H9 (cell line): ENCODE measurements around the gene ARAP2. TPM values are rescaled to one million over a fixed set of nuclear protein-coding genes. Genes with fewer than 3 reads are reported as not detected.

Source experiments
- DNase-seq: peaks from one replicate; pipeline ENCODE4 v3.0.0-alpha.2; 2017
- H2AFZ ChIP-seq: one replicate; pipeline ENCODE4 v1.6.1; 2013; ENCODE audit warnings: mild to moderate bottlenecking, low read length, control low read depth, moderate library complexity
- H2AK5ac ChIP-seq: 2 replicates; pipeline ENCODE4 v1.6.1; 2013; ENCODE audit warnings: low read length, control low read depth, mixed read lengths; ENCODE audit not compliant: insufficient read length
- H2BK120ac ChIP-seq: one replicate; pipeline ENCODE4 v1.6.1; 2013; ENCODE audit warnings: low read depth, mild to moderate bottlenecking, low read length, control low read depth, inconsistent platforms; ENCODE audit not compliant: poor library complexity, severe bottlenecking
- H2BK12ac ChIP-seq: 2 replicates; pipeline ENCODE4 v1.6.1; 2013; ENCODE audit warnings: low read length, control low read depth, mixed read lengths, low read depth; ENCODE audit not compliant: insufficient read length
- H2BK15ac ChIP-seq: 2 replicates; pipeline ENCODE4 v1.6.1; 2013; ENCODE audit warnings: low read depth, low read length, control low read depth
- H2BK20ac ChIP-seq: one replicate; pipeline ENCODE4 v1.6.1; 2013; ENCODE audit warnings: low read depth, mild to moderate bottlenecking, low read length, control low read depth, inconsistent platforms; ENCODE audit not compliant: poor library complexity, severe bottlenecking
- H2BK5ac ChIP-seq: 2 replicates; pipeline ENCODE4 v1.6.1; 2013; ENCODE audit warnings: low read length, control low read depth, mixed read lengths; ENCODE audit not compliant: insufficient read length
- H3K14ac ChIP-seq: 2 replicates; pipeline ENCODE4 v1.6.1; 2013; ENCODE audit warnings: low read length, control low read depth; ENCODE audit not compliant: insufficient read depth
- H3K18ac ChIP-seq: 2 replicates; pipeline ENCODE4 v1.6.1; 2013; ENCODE audit warnings: low read depth, mild to moderate bottlenecking, mixed read lengths, low read length, control low read depth; ENCODE audit not compliant: insufficient read length
- H3K23ac ChIP-seq: 2 replicates; pipeline ENCODE4 v1.6.1; 2013; ENCODE audit warnings: low read length, control low read depth, mixed read lengths, low read depth; ENCODE audit not compliant: insufficient read length
- H3K23me2 ChIP-seq: 2 replicates; pipeline ENCODE4 v1.6.1; 2013; ENCODE audit warnings: low read depth, mild to moderate bottlenecking, mixed read lengths, low read length, control low read depth; ENCODE audit not compliant: insufficient read length, poor library complexity, severe bottlenecking
- H3K27ac ChIP-seq: 2 replicates; pipeline ENCODE4 v1.5.1; 2013; ENCODE audit warnings: low read length, control low read depth, mixed read lengths, low read depth; ENCODE audit not compliant: insufficient read length
- H3K27me3 ChIP-seq: 2 replicates; pipeline ENCODE4 v1.6.1; 2013; ENCODE audit warnings: low read length, control low read depth, inconsistent platforms; ENCODE audit not compliant: insufficient read depth
- H3K4ac ChIP-seq: 2 replicates; pipeline ENCODE4 v1.6.1; 2013; ENCODE audit warnings: low read depth, mild to moderate bottlenecking, control low read depth, inconsistent platforms, low read length, moderate library complexity
- H3K4me1 ChIP-seq: 2 replicates; pipeline ENCODE4 v1.6.1; 2013; ENCODE audit warnings: low read length, control low read depth, inconsistent platforms; ENCODE audit not compliant: insufficient read depth
- H3K4me2 ChIP-seq: 2 replicates; pipeline ENCODE4 v1.6.1; 2013; ENCODE audit warnings: low read length, control low read depth, mixed read lengths; ENCODE audit not compliant: insufficient read length, insufficient read depth
- H3K56ac ChIP-seq: 2 replicates; pipeline ENCODE4 v1.6.1; 2013; ENCODE audit warnings: low read depth, mild to moderate bottlenecking, mixed read lengths, low read length, control low read depth; ENCODE audit not compliant: insufficient read length
- H3K79me1 ChIP-seq: 2 replicates; pipeline ENCODE4 v1.6.1; 2013; ENCODE audit warnings: low read depth, mild to moderate bottlenecking, moderate library complexity, low read length, control low read depth, inconsistent platforms; ENCODE audit not compliant: insufficient read depth, poor library complexity, severe bottlenecking
- H3K79me2 ChIP-seq: 2 replicates; pipeline ENCODE4 v1.6.1; 2013; ENCODE audit warnings: low read length, control low read depth, inconsistent platforms; ENCODE audit not compliant: insufficient read depth
- H3K9ac ChIP-seq: 2 replicates; pipeline ENCODE4 v1.6.1; 2013; ENCODE audit warnings: low read length, control low read depth, mixed read lengths; ENCODE audit not compliant: insufficient read length; ENCODE audit errors: extremely low read depth
- H3K9me3 ChIP-seq: one replicate; pipeline ENCODE4 v1.6.1; 2013; ENCODE audit warnings: low read depth, low read length, inconsistent platforms; ENCODE audit not compliant: control insufficient read depth
- H3T11ph ChIP-seq: one replicate; pipeline ENCODE4 v1.6.1; 2013; ENCODE audit warnings: mild to moderate bottlenecking, low read length, control low read depth, inconsistent platforms
- H4K20me1 ChIP-seq: one replicate; pipeline ENCODE4 v1.6.1; 2013; ENCODE audit not compliant: control insufficient read depth, insufficient read length, insufficient read depth
- H4K5ac ChIP-seq: 2 replicates; pipeline ENCODE4 v1.6.1; 2013; ENCODE audit warnings: low read depth, mild to moderate bottlenecking, mixed read lengths, low read length, control low read depth; ENCODE audit not compliant: insufficient read length
- H4K8ac ChIP-seq: replicated peaks from 2 replicates; pipeline ENCODE4 v1.6.1; 2013; ENCODE audit warnings: low read length, control low read depth, mixed read lengths, low read depth; ENCODE audit not compliant: insufficient read length
- H4K91ac ChIP-seq: 2 replicates; pipeline ENCODE4 v1.6.1; 2013; ENCODE audit warnings: low read depth, mild to moderate bottlenecking, moderate library complexity, mixed read lengths, low read length, control low read depth; ENCODE audit not compliant: insufficient read length
- H3K27ac Mint-ChIP-seq, 3 experiments: 2 replicates in 2 of 3; 3 replicates in 1 of 3; pipeline ENCODE4 v1.8.0; 2020 to 2021; ENCODE audit warnings: mixed read lengths in 3 of 3, mild to moderate bottlenecking in 1 of 3, moderate library complexity in 1 of 3
- H3K27me3 Mint-ChIP-seq: 2 replicates; pipeline ENCODE4 v1.8.0; 2021; ENCODE audit warnings: low read depth, mild to moderate bottlenecking, moderate library complexity, mixed read lengths
- H3K36me3 Mint-ChIP-seq, 3 experiments: 2 replicates in 2 of 3; 3 replicates in 1 of 3; pipeline ENCODE4 v1.8.0; 2020 to 2021; ENCODE audit warnings: low read depth in 3 of 3, mixed read lengths in 3 of 3; ENCODE audit not compliant: insufficient read depth in 1 of 3
- H3K4me1 Mint-ChIP-seq, 2 experiments: 2 replicates each; pipeline ENCODE4 v1.8.0; 2020; ENCODE audit warnings: mixed read lengths in 2 of 2
- H3K4me3 Mint-ChIP-seq, 2 experiments: 2 replicates in 1 of 2; 3 replicates in 1 of 2; pipeline ENCODE4 v1.8.0; 2020 to 2021; ENCODE audit warnings: mild to moderate bottlenecking in 2 of 2, mixed read lengths in 2 of 2, moderate library complexity in 1 of 2
- H3K9me3 Mint-ChIP-seq, 2 experiments: 2 replicates in 1 of 2; 3 replicates in 1 of 2; pipeline ENCODE4 v1.8.0; 2020; ENCODE audit warnings: mild to moderate bottlenecking in 2 of 2, mixed read lengths in 2 of 2, moderate library complexity in 1 of 2
- CTCF ChIP-seq: fragments of 200-600 bp; sonication (generic); conservative IDR thresholded peaks from 3 replicates; pipeline ENCODE4 v1.8.0; 2021; ENCODE audit warnings: antibody characterized with exemption, mild to moderate bottlenecking
- WGBS: extraction: QIAGEN DNeasy Blood & Tissue Kit; methylation state at CpG from one replicate; pipeline ENCODE4 v1.1.7; 2013; ENCODE audit warnings: missing lambda C conversion rate, low lambda C conversion rate, mixed read lengths; ENCODE audit not compliant: insufficient read length; ENCODE audit errors: extremely low coverage; 5-methylcytosine and 5-hydroxymethylcytosine counted together
- total RNA-seq: library from RNA; stranded (reverse); gene quantifications from 2 replicates; pipeline ENCODE4 v1.2.1, GENCODE V29; 2021

Gene ARAP2
- total RNA-seq, 1 experiment from 2014 or later = 6.3 TPM

GRCh38 chr4:36286481-36286871 is 42.2 kb upstream of the ARAP2 start:
- WGBS = no CpG with 5 or more reads among the region's 4 CpGs
- H3K27me3 ChIP-seq = no peaks in the 10 kb centered on the region
- H3K79me2 ChIP-seq = no peaks in the 10 kb centered on the region
- H3K9ac ChIP-seq = no peak overlapping the region
- H2BK20ac ChIP-seq = no peak overlapping the region
- no peaks in the 10 kb centered on the region for H3K4me1 ChIP-seq
- no peak overlapping the region for H3K56ac ChIP-seq
- Mint-ChIP-seq H3K27ac (no peak overlapping the region), H3K27me3 (no peaks in the 10 kb centered on the region; the same call in none of the 2 replicates), H3K36me3 (no peaks in the 10 kb centered on the region), H3K9me3 (no peaks in the 10 kb centered on the region), H3K4me3 (no peak overlapping the region), H3K4me1 (no peaks in the 10 kb centered on the region)
- H3K23me2 ChIP-seq = no peaks in the 10 kb centered on the region
- H3K4ac ChIP-seq = no peak overlapping the region
- H4K20me1 ChIP-seq = no peaks in the 10 kb centered on the region
- H2AFZ ChIP-seq = no peak overlapping the region
- no peak overlapping the region for H3K27ac ChIP-seq
- H3K9me3 ChIP-seq = no peaks in the 10 kb centered on the region
- H4K5ac ChIP-seq = no peak overlapping the region
- no peak overlapping the region for H4K91ac ChIP-seq
- no peak overlapping the region for H3K23ac ChIP-seq
- H2BK5ac ChIP-seq = no peak overlapping the region
- H3K4me2 ChIP-seq = no peak overlapping the region
- no peak overlapping the region for H3T11ph ChIP-seq
- no peak overlapping the region for H2BK120ac ChIP-seq
- H3K14ac ChIP-seq = no peak overlapping the region
- DNase-seq = no peak
- no peaks in the 10 kb centered on the region for H3K79me1 ChIP-seq
- H2BK12ac ChIP-seq = no peak overlapping the region
- no peak for TF ChIP-seq CTCF
- no peak overlapping the region for H2AK5ac ChIP-seq
- no peak overlapping the region for H2BK15ac ChIP-seq
- H3K18ac ChIP-seq = no peak overlapping the region
- H4K8ac ChIP-seq = no peak overlapping the region
